ENCODE measurements around the gene TRIP10.
A peak's percentile ranks its signal among the peaks of the same experiment; 100 is the strongest.

The TRIP10 gene

DNA sequence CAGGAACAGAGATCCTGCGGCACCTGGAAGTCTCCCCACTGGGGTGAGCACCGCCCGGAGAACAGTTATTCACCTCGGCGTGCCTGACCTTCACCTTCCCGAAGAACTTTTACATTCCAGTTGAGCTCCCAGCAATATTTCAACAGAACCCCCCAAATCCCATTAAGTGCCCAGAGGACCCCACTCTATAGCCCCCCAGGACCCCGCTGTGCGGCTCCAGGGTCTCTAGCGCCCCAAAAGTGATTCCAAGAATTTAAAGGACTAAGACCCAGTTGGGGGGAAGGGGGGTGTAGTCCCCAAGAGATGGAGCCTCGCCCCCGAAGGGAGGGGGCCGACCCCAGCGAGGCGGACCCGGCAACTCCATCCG, 2.6 kb upstream of the TRIP10 start:
- TF ChIP-seq EZH2phosphoT487 (IDR thresholded peaks at IDR 0.05; ENCODE audit: borderline replicate concordance): no peak
- TF ChIP-seq, protein P1, sequence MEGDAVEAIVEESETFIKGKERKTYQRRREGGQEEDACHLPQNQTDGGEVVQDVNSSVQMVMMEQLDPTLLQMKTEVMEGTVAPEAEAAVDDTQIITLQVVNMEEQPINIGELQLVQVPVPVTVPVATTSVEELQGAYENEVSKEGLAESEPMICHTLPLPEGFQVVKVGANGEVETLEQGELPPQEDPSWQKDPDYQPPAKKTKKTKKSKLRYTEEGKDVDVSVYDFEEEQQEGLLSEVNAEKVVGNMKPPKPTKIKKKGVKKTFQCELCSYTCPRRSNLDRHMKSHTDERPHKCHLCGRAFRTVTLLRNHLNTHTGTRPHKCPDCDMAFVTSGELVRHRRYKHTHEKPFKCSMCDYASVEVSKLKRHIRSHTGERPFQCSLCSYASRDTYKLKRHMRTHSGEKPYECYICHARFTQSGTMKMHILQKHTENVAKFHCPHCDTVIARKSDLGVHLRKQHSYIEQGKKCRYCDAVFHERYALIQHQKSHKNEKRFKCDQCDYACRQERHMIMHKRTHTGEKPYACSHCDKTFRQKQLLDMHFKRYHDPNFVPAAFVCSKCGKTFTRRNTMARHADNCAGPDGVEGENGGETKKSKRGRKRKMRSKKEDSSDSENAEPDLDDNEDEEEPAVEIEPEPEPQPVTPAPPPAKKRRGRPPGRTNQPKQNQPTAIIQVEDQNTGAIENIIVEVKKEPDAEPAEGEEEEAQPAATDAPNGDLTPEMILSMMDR (conservative IDR thresholded peaks at IDR 0.05; ENCODE audit: low read length): peak; percentile 33
- Histone ChIP-seq H3K79me2 (ENCODE audit: insufficient read depth, low read length) (peaks cover 11% of the 10 kb centered on the region; the same call in 1 of the 2 replicates), H3K27me3 (ENCODE audit: insufficient read depth, low read length, poor library complexity, severe bottlenecking) (no peaks in the 10 kb centered on the region), H3K36me3 (ENCODE audit: insufficient read depth, low read length) (no peaks in the 10 kb centered on the region), H3K9me2 (replicated peaks; ENCODE audit: low read depth, low read length) (no peaks in the 10 kb centered on the region), H2AFZ (ENCODE audit: low read length) (peak overlapping the region; percentile 81), H3K4me1 (ENCODE audit: insufficient read depth, low read length, poor library complexity, severe bottlenecking) (peaks cover 37% of the 10 kb centered on the region), H3K4me3 (ENCODE audit: low read length, poor library complexity, severe bottlenecking) (peak overlapping the region; percentile 94), H3F3A (ENCODE audit: low read depth) (no peaks in the 10 kb centered on the region), H4K20me1 (ENCODE audit: insufficient read depth, low read length, poor library complexity, severe bottlenecking) (peaks cover 7% of the 10 kb centered on the region), H3K9ac (ENCODE audit: low read depth, low read length, poor library complexity, severe bottlenecking) (peak overlapping the region; percentile 88), H3K4me2 (ENCODE audit: low read depth, low read length, poor library complexity, severe bottlenecking) (peak overlapping the region; percentile 85), H3K9me3 (ENCODE audit: insufficient read depth, low read depth, low read length) (no peaks in the 10 kb centered on the region)

DNA sequence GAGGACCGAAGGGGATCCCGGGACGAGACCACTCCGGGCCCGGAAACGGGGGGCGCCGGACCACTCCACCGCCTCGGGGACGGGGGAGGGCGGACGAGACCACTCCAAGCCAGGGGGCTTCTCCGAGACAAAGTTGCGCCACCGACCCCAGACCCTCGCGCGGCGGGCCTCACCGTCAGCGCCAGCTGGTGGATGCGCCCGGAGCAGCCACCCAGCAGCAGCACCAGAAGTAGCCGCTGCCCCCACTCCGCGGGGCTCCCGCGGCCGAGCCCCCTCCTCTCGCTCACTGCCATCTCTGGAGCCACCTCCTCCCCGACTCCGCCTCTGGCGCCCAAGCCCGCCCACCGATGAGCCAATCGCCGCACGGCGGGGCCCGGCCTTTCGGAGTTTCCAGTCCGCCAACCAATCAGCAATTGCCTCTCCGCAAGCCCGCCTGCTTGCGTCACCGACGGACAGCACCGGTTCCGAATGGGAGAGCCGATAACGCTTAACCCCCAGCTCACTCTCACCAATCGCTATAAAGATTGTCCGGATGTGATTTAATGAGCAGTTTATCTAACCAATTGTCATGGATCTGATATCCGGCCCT, 2.1 kb upstream of the TRIP10 start, which contains the start of gene GPR108:
Gene GPR108, minus strand, starts transcription at position 297 of the 589 bp plus-strand sequence. Its CDS starts 4 bp downstream, at position 293.
- Histone ChIP-seq H3K4me1 (ENCODE audit: insufficient read depth, low read length, poor library complexity, severe bottlenecking) (peaks cover 37% of the 10 kb centered on the region), H3K4me3 (ENCODE audit: low read length, poor library complexity, severe bottlenecking) (peak within 1 kb of the TSS; percentile 94), H3K27me3 (ENCODE audit: insufficient read depth, low read length, poor library complexity, severe bottlenecking) (no peaks in the 10 kb centered on the region), H3K9me2 (replicated peaks; ENCODE audit: low read depth, low read length) (no peaks in the 10 kb centered on the region), H3K9ac (ENCODE audit: low read depth, low read length, poor library complexity, severe bottlenecking) (peak within 1 kb of the TSS; percentile 88), H3K36me3 (ENCODE audit: insufficient read depth, low read length) (no peaks in the 10 kb centered on the region), H4K20me1 (ENCODE audit: insufficient read depth, low read length, poor library complexity, severe bottlenecking) (peaks cover 7% of the 10 kb centered on the region), H3K9me3 (ENCODE audit: insufficient read depth, low read depth, low read length) (no peaks in the 10 kb centered on the region), H3F3A (ENCODE audit: low read depth) (no peaks in the 10 kb centered on the region), H3K4me2 (ENCODE audit: low read depth, low read length, poor library complexity, severe bottlenecking) (peak within 1 kb of the TSS; percentile 85), H3K79me2 (ENCODE audit: insufficient read depth, low read length) (peaks cover 11% of the 10 kb centered on the region; the same call in 1 of the 2 replicates), H2AFZ (ENCODE audit: low read length) (peak within 1 kb of the TSS; percentile 81)
- TF ChIP-seq, protein P1 (conservative IDR thresholded peaks at IDR 0.05; ENCODE audit: low read length): no peak
- no peak for TF ChIP-seq EZH2phosphoT487 (IDR thresholded peaks at IDR 0.05; ENCODE audit: borderline replicate concordance)

DNA sequence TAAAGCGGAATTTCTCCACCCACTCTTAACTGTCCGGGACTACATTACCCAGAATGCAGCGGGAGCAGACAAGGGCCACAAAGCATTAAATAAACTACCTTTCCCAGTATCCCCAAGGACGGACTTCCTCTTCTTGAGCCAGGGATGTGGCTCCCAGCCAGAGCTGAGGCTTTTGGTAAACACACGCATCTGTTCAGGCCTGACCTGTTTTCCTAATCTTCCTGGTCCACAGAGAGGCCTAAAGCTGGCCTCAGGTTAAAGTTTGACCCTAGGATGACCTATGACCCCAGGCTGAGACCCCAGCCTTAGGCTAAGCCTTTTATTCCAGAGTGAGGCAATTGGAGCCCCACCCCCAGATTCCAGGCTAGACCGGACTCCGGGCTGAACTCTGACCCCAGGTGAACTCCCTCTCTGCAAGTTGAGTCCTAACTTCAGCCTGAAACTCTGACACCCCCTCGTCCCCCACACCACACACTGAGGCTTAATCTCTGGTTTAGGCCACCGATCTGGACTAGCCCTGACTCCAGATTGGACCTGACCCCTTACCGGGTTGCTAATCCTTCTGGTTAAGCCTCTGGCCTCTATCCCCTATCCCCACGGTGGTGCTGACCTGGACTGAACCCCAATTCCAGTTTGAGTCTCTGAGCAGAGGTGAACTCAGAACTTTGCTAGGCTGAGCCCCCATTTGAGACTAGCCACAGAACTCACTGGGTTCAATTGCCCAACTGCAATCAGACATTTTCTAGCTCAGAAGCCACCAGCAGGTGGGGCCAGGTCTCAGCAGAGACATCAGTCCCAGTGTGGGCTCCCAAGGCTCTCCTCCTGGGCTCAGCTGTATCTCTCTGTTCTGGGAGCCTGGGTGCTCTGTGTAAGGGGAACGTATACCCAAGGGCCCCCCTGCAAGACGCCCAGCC, 1.4 kb upstream of the TRIP10 start:
- Histone ChIP-seq H4K20me1 (ENCODE audit: insufficient read depth, low read length, poor library complexity, severe bottlenecking) (peaks cover 7% of the 10 kb centered on the region), H3K9ac (ENCODE audit: low read depth, low read length, poor library complexity, severe bottlenecking) (peak overlapping the region; percentile 65), H3K9me2 (replicated peaks; ENCODE audit: low read depth, low read length) (no peaks in the 10 kb centered on the region), H3K36me3 (ENCODE audit: insufficient read depth, low read length) (no peaks in the 10 kb centered on the region), H3K9me3 (ENCODE audit: insufficient read depth, low read depth, low read length) (no peaks in the 10 kb centered on the region), H2AFZ (ENCODE audit: low read length) (peak overlapping the region; percentile 28; the same call in 1 of the 2 replicates), H3K4me1 (ENCODE audit: insufficient read depth, low read length, poor library complexity, severe bottlenecking) (peaks cover 37% of the 10 kb centered on the region), H3F3A (ENCODE audit: low read depth) (no peaks in the 10 kb centered on the region), H3K79me2 (ENCODE audit: insufficient read depth, low read length) (peaks cover 11% of the 10 kb centered on the region; the same call in 1 of the 2 replicates), H3K4me3 (ENCODE audit: low read length, poor library complexity, severe bottlenecking) (peak overlapping the region; percentile 66), H3K4me2 (ENCODE audit: low read depth, low read length, poor library complexity, severe bottlenecking) (peak overlapping the region; percentile 78), H3K27me3 (ENCODE audit: insufficient read depth, low read length, poor library complexity, severe bottlenecking) (no peaks in the 10 kb centered on the region)
- no peak for TF ChIP-seq EZH2phosphoT487 (IDR thresholded peaks at IDR 0.05; ENCODE audit: borderline replicate concordance)
- TF ChIP-seq, protein P1 (conservative IDR thresholded peaks at IDR 0.05; ENCODE audit: low read length): peak; percentile 88
